ENCODE results near the gene PACRG. TPM values are rescaled to one million over a fixed set of nuclear protein-coding genes. Genes with fewer than 3 reads are reported as not detected.

PACRG gene
- total RNA-seq, 1 experiment from 2014 or later: 0.44 TPM

DNA sequence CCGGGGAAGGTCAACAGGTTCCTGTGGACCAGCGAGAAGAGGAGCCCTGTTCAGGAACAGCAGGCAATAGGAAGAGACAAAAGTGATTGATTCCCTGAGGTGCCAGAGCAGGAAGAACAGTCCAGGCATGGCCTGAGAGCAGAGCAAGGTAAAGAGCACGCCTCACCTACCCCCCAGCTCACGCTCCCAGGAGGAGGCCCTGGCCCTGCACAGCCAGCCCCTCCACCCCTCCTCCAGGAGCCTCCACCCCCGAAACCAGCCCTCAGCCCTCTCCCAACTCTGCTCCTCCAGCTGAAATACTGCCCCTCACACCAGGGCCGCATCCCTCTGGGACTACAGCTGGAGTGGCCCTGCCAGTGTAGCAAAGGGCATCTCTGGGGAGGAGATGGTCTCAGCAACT is 504.9 kb downstream of the PACRG start (continued):
- TF ChIP-seq ZNF532 (CRISPR knock-in tag; IDR thresholded peaks at IDR 0.05; ENCODE audit: borderline replicate concordance) (no peak), CTCF (IDR thresholded peaks at IDR 0.05) (no peak), ESRRA (CRISPR knock-in tag; IDR thresholded peaks at IDR 0.05; ENCODE audit: borderline replicate concordance) (no peak)
- TF ChIP-seq, protein P1, sequence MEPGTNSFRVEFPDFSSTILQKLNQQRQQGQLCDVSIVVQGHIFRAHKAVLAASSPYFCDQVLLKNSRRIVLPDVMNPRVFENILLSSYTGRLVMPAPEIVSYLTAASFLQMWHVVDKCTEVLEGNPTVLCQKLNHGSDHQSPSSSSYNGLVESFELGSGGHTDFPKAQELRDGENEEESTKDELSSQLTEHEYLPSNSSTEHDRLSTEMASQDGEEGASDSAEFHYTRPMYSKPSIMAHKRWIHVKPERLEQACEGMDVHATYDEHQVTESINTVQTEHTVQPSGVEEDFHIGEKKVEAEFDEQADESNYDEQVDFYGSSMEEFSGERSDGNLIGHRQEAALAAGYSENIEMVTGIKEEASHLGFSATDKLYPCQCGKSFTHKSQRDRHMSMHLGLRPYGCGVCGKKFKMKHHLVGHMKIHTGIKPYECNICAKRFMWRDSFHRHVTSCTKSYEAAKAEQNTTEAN (CRISPR knock-in tag; IDR thresholded peaks at IDR 0.05): no peak
- TF ChIP-seq, protein P2, sequence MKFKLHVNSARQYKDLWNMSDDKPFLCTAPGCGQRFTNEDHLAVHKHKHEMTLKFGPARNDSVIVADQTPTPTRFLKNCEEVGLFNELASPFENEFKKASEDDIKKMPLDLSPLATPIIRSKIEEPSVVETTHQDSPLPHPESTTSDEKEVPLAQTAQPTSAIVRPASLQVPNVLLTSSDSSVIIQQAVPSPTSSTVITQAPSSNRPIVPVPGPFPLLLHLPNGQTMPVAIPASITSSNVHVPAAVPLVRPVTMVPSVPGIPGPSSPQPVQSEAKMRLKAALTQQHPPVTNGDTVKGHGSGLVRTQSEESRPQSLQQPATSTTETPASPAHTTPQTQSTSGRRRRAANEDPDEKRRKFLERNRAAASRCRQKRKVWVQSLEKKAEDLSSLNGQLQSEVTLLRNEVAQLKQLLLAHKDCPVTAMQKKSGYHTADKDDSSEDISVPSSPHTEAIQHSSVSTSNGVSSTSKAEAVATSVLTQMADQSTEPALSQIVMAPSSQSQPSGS (CRISPR knock-in tag; IDR thresholded peaks at IDR 0.05; ENCODE audit: borderline replicate concordance, low read depth): no peak

- DNase-seq (ENCODE audit: low spot score): no peak
- ATAC-seq: no peak
- H3K36me3 Mint-ChIP-seq: no peaks in the 10 kb centered on the region
- no peak overlapping the region for H3K27ac Mint-ChIP-seq
- no peaks in the 10 kb centered on the region for H3K9me3 Mint-ChIP-seq
- no peaks in the 10 kb centered on the region for H3K27me3 Mint-ChIP-seq (ENCODE audit: low read depth)
- peaks cover 14% of the 10 kb centered on the region for H3K4me1 Mint-ChIP-seq
- ChIA-PET CTCF (no interaction called here), POLR2A (no interaction called here)
- H3K4me3 Mint-ChIP-seq: no peak overlapping the region
- TF ChIP-seq ZNF423 (CRISPR knock-in tag; IDR thresholded peaks at IDR 0.05) (no peak), ERG (CRISPR knock-in tag; IDR thresholded peaks at IDR 0.05) (no peak), CREM (CRISPR knock-in tag; IDR thresholded peaks at IDR 0.05) (no peak), ZNF532 (CRISPR knock-in tag; IDR thresholded peaks at IDR 0.05; ENCODE audit: borderline replicate concordance) (no peak), ZNF219 (CRISPR knock-in tag; IDR thresholded peaks at IDR 0.05; ENCODE audit: borderline replicate concordance) (no peak), FOXP4 (CRISPR knock-in tag; IDR thresholded peaks at IDR 0.05) (no peak), HMGA2 (CRISPR knock-in tag; IDR thresholded peaks at IDR 0.05) (no peak), NFATC4 (CRISPR knock-in tag; IDR thresholded peaks at IDR 0.05) (no peak), ZBTB21 (CRISPR knock-in tag; IDR thresholded peaks at IDR 0.05; ENCODE audit: borderline replicate concordance) (no peak)
- TF ChIP-seq, protein P3, sequence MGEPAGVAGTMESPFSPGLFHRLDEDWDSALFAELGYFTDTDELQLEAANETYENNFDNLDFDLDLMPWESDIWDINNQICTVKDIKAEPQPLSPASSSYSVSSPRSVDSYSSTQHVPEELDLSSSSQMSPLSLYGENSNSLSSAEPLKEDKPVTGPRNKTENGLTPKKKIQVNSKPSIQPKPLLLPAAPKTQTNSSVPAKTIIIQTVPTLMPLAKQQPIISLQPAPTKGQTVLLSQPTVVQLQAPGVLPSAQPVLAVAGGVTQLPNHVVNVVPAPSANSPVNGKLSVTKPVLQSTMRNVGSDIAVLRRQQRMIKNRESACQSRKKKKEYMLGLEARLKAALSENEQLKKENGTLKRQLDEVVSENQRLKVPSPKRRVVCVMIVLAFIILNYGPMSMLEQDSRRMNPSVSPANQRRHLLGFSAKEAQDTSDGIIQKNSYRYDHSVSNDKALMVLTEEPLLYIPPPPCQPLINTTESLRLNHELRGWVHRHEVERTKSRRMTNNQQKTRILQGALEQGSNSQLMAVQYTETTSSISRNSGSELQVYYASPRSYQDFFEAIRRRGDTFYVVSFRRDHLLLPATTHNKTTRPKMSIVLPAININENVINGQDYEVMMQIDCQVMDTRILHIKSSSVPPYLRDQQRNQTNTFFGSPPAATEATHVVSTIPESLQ (CRISPR knock-in tag; IDR thresholded peaks at IDR 0.05): no peak
- TF ChIP-seq, protein P4, sequence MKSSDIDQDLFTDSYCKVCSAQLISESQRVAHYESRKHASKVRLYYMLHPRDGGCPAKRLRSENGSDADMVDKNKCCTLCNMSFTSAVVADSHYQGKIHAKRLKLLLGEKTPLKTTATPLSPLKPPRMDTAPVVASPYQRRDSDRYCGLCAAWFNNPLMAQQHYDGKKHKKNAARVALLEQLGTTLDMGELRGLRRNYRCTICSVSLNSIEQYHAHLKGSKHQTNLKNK (CRISPR knock-in tag; IDR thresholded peaks at IDR 0.05): no peak
These were observed 509.3 kb downstream of the PACRG start for GRCh38 chr6:163237110-163237509.
